ENCODE measurements around the gene PRPS2.

PRPS2 gene

DNA sequence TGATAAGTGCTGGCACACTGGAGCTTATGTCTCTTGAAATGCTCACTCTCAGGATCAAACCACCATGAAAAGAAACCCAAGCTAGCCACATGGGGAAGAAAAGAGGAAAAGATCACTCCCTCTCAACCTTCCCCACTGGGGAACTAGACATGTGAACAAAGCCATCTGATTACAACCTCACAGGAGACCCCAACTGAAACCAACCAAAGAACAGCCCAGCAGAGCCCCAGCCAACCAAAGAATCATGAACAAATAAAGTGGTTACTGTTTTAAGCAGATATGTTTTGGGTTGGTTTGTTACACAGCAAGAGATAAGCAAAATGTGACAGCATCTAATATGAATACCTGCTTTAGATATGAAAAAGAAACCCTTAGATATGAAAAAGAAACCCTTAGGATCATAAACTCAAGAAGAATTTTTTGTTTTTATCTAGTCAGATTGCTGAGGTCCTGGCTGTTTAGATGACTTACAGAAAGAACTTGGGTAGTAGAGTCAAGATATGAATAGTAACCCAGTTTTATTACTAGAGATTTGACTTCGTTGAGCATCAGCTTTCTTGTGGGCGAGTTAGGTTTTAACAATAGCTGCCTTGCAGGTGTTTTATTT is 52.0 kb downstream of the PRPS2 start:
- in situ Hi-C loops (cut with MboI; ENCODE audit: low sequenced_read_pairs), result no loop called here
- H3K9me3 ChIP-seq, result no peaks in the 10 kb centered on the region
- peaks cover 6% of the 10 kb centered on the region; the same call in 1 of the 2 replicates for H3K4me1 ChIP-seq
- no peak overlapping the region for H3K4me3 ChIP-seq
- no peaks in the 10 kb centered on the region for H3K36me3 ChIP-seq (replicated peaks)
- DNase-seq (ENCODE audit: low spot score in 2 of 2), result no peak
- H3K27me3 ChIP-seq (ENCODE audit: low read depth), result no peaks in the 10 kb centered on the region

- H3K4me1 ChIP-seq, result peaks cover 6% of the 10 kb centered on the region; the same call in 1 of the 2 replicates
- no peaks in the 10 kb centered on the region for H3K27me3 ChIP-seq (ENCODE audit: low read depth)
- in situ Hi-C loops (cut with MboI; ENCODE audit: low sequenced_read_pairs), result no loop called here
- H3K4me3 ChIP-seq, result no peak overlapping the region
- no peaks in the 10 kb centered on the region for H3K9me3 ChIP-seq
- no peaks in the 10 kb centered on the region for H3K36me3 ChIP-seq (replicated peaks)
- no peak for DNase-seq (ENCODE audit: low spot score in 2 of 2)
Measured at GRCh38 chrX:12843668-12844279, 52.6 kb downstream of the PRPS2 start.

DNA sequence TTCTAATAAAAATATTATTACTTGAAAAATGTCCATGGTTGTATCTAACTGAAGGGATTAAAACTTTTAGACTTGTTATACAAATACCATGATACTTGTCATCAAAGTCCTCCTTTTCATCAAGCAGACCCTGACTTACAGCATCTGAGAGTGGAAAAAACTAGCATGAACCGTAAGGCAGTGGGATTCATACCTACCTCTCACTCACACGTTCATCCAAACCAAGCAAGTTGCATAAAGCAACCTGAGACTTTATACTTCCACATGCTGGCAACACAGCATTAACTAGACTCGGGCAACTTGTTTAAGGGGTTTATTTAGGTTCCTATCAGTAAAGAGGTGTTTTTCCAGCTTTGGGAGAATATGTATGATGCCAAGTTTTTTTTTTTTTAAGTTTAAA is 53.1 kb downstream of the PRPS2 start:
- in situ Hi-C loops (cut with MboI; ENCODE audit: low sequenced_read_pairs), result no loop called here
- Histone ChIP-seq H3K4me3 (no peak overlapping the region), H3K9me3 (no peaks in the 10 kb centered on the region), H3K36me3 (replicated peaks) (no peaks in the 10 kb centered on the region), H3K27me3 (ENCODE audit: low read depth) (no peaks in the 10 kb centered on the region), H3K4me1 (peaks cover 6% of the 10 kb centered on the region; the same call in 1 of the 2 replicates)
- DNase-seq (ENCODE audit: low spot score in 2 of 2), result no peak

GRCh38 chrX:12865359-12865758 is 74.1 kb downstream of the PRPS2 start:
- Histone ChIP-seq H3K36me3 (replicated peaks) (no peaks in the 10 kb centered on the region), H3K27me3 (ENCODE audit: low read depth) (peaks cover 14% of the 10 kb centered on the region), H3K4me3 (no peak overlapping the region), H3K9me3 (no peaks in the 10 kb centered on the region), H3K4me1 (no peaks in the 10 kb centered on the region)
- DNase-seq (ENCODE audit: low spot score in 2 of 2), result no peak
- in situ Hi-C loops (cut with MboI; ENCODE audit: low sequenced_read_pairs), result no loop called here

GRCh38 chrX:12866451-12867377 is 75.5 kb downstream of the PRPS2 start, which contains the start of gene TLR7:
TSS of gene TLR7 (plus strand) at chrX:12867072. CDS start at chrX:12867579, 507 bp downstream.
- no peak for DNase-seq (ENCODE audit: low spot score in 2 of 2)
- Histone ChIP-seq H3K9me3 (no peaks in the 10 kb centered on the region), H3K36me3 (replicated peaks) (no peaks in the 10 kb centered on the region), H3K4me1 (no peaks in the 10 kb centered on the region), H3K4me3 (no peak within 1 kb of the TSS), H3K27me3 (ENCODE audit: low read depth) (peaks cover 14% of the 10 kb centered on the region)
- in situ Hi-C loops (cut with MboI; ENCODE audit: low sequenced_read_pairs), result no loop called here

DNA sequence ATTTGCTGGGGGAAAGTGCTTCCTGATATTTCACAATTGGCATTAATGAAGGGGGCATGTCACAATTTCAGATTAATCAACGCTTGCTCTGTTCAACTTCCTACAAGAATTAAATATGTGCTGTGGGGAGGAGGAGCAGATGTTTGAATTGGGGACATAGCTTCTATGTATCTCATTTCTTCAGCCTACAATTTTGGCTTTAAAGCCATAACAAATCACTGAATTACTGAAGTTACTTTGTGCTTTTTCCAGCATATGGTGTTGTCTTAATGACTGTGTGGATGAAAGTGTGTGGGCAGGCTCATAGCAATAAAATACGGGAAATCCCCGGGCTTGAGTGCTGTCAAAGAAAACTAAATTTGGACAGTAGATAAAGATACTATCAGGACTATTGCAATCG is 76.5 kb downstream of the PRPS2 start:
- Histone ChIP-seq H3K4me3 (no peak overlapping the region), H3K9me3 (no peaks in the 10 kb centered on the region), H3K4me1 (no peaks in the 10 kb centered on the region), H3K36me3 (replicated peaks) (no peaks in the 10 kb centered on the region), H3K27me3 (ENCODE audit: low read depth) (peaks cover 14% of the 10 kb centered on the region)
- in situ Hi-C loops (cut with MboI; ENCODE audit: low sequenced_read_pairs), result no loop called here
- DNase-seq (ENCODE audit: low spot score in 2 of 2), result no peak

GRCh38 chrX:12868747-12869146 is 77.5 kb downstream of the PRPS2 start:
- no peak overlapping the region for H3K4me3 ChIP-seq
- no peaks in the 10 kb centered on the region for H3K4me1 ChIP-seq
- in situ Hi-C loops (cut with MboI; ENCODE audit: low sequenced_read_pairs), result no loop called here

DNA sequence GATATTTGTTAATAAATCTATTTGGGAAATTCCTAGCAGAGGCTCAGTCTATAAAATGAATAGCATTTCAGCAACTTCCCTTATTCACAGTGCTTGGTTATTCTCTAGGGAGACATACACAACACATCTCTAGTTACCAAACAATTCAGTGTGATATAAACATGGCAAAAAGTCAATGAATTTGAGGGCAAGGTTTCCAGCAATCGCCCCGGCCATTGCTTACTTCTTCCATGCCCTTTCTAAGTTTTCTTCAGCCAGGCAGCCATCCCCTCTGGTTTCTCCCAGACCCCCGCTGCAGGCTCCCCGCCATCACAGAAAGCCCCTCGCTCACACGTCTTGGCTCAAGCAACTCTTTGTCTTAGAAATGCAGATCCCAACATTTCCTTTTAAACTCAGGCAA is 80.0 kb downstream of the PRPS2 start:
- in situ Hi-C loops (cut with MboI; ENCODE audit: low sequenced_read_pairs), result no loop called here
- Histone ChIP-seq H3K27me3 (ENCODE audit: low read depth) (peaks cover 12% of the 10 kb centered on the region), H3K4me3 (no peak overlapping the region), H3K9me3 (no peaks in the 10 kb centered on the region), H3K4me1 (no peaks in the 10 kb centered on the region), H3K36me3 (replicated peaks) (no peaks in the 10 kb centered on the region)
- DNase-seq (ENCODE audit: low spot score in 2 of 2), result no peak

More at GRCh38 chrX:12868747-12869146, 77.5 kb downstream of the PRPS2 start:
- no peaks in the 10 kb centered on the region for H3K9me3 ChIP-seq
- H3K27me3 ChIP-seq (ENCODE audit: low read depth), result peaks cover 14% of the 10 kb centered on the region
- no peaks in the 10 kb centered on the region for H3K36me3 ChIP-seq (replicated peaks)
- no peak for DNase-seq (ENCODE audit: low spot score in 2 of 2)

- no peak for DNase-seq (ENCODE audit: low spot score in 2 of 2)
- no peaks in the 10 kb centered on the region for H3K4me1 ChIP-seq
- H3K36me3 ChIP-seq (replicated peaks), result no peaks in the 10 kb centered on the region
- peaks cover 10% of the 10 kb centered on the region for H3K27me3 ChIP-seq (ENCODE audit: low read depth)
- in situ Hi-C loops (cut with MboI; ENCODE audit: low sequenced_read_pairs), result no loop called here
- no peak overlapping the region for H3K4me3 ChIP-seq
- no peaks in the 10 kb centered on the region for H3K9me3 ChIP-seq
Measured at GRCh38 chrX:12872741-12873140, 81.5 kb downstream of the PRPS2 start.

Data from HAP-1 (cell line).